Measurements from ENCODE around the gene ZNF84. TPM values are rescaled to one million over a fixed set of nuclear protein-coding genes. Genes with fewer than 3 reads are reported as not detected.
A peak's percentile ranks its signal among the peaks of the same experiment; 100 is the strongest.

Gene ZNF84
- total RNA-seq, 1 donor from 2014 or later, result 76.7 TPM

DNA sequence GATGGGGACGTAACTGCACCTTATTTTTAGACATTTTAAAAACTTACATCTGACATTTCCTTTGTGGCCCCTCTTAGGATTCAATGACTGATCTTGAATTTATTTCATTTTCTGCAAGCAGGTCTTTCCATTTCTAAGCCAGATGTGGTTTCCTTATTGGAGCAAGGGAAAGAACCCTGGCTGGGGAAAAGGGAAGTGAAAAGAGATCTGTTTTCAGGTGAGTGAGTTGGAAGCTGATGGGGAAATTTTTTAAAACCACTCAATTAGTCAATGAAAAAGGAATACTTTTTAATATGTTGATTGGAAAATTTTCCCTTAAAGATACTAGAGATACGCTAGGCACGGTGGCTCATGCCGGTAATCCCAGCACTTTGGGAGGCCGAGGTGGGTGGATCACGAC, 46.0 kb downstream of the ZNF84 start:
- Mint-ChIP-seq H3K9me3 (ENCODE audit: unreplicated experiment) (peaks cover 32% of the 10 kb centered on the region), H3K4me1 (ENCODE audit: low read depth, unreplicated experiment) (peaks cover 4% of the 10 kb centered on the region), H3K27ac (ENCODE audit: unreplicated experiment) (peak overlapping the region; percentile 23), H3K36me3 (ENCODE audit: unreplicated experiment) (peaks cover 59% of the 10 kb centered on the region), H3K27me3 (ENCODE audit: unreplicated experiment) (peaks cover 5% of the 10 kb centered on the region), H3K4me3 (ENCODE audit: unreplicated experiment) (no peak overlapping the region)
- no peak for DNase-seq
- TF ChIP-seq CTCF (IDR thresholded peaks at IDR 0.05; ENCODE audit: partially characterized antibody, unreplicated experiment), result no peak

DNA sequence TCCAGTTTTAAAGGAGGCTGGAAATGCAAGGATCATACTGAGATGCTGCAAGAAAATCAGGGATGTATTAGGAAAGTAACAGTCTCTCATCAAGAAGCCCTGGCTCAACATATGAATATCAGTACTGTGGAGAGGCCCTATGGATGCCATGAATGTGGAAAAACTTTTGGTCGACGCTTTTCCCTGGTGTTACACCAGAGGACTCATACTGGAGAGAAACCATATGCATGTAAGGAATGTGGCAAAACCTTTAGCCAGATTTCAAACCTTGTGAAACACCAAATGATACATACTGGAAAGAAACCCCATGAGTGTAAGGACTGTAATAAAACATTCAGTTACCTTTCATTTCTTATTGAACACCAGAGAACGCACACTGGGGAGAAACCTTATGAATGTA, 68.3 kb downstream of the ZNF84 start:
- no peak for TF ChIP-seq CTCF (IDR thresholded peaks at IDR 0.05; ENCODE audit: partially characterized antibody, unreplicated experiment)
- Mint-ChIP-seq H3K27me3 (ENCODE audit: unreplicated experiment) (peaks cover 8% of the 10 kb centered on the region), H3K9me3 (ENCODE audit: unreplicated experiment) (peaks cover 46% of the 10 kb centered on the region), H3K36me3 (ENCODE audit: unreplicated experiment) (peaks cover 92% of the 10 kb centered on the region), H3K4me1 (ENCODE audit: low read depth, unreplicated experiment) (no peaks in the 10 kb centered on the region), H3K27ac (ENCODE audit: unreplicated experiment) (no peak overlapping the region), H3K4me3 (ENCODE audit: unreplicated experiment) (no peak overlapping the region)
- no peak for DNase-seq

- peaks cover 45% of the 10 kb centered on the region for H3K9me3 Mint-ChIP-seq (ENCODE audit: unreplicated experiment)
- peaks cover 90% of the 10 kb centered on the region for H3K36me3 Mint-ChIP-seq (ENCODE audit: unreplicated experiment)
- peaks cover 8% of the 10 kb centered on the region for H3K27me3 Mint-ChIP-seq (ENCODE audit: unreplicated experiment)
- no peak for TF ChIP-seq CTCF (IDR thresholded peaks at IDR 0.05; ENCODE audit: partially characterized antibody, unreplicated experiment)
- no peak overlapping the region for H3K4me3 Mint-ChIP-seq (ENCODE audit: unreplicated experiment)
- DNase-seq, result no peak
- no peaks in the 10 kb centered on the region for H3K4me1 Mint-ChIP-seq (ENCODE audit: low read depth, unreplicated experiment)
- H3K27ac Mint-ChIP-seq (ENCODE audit: unreplicated experiment), result no peak overlapping the region
Observed at GRCh38 chr12:133106253-133106652, 68.9 kb downstream of the ZNF84 start.

DNA sequence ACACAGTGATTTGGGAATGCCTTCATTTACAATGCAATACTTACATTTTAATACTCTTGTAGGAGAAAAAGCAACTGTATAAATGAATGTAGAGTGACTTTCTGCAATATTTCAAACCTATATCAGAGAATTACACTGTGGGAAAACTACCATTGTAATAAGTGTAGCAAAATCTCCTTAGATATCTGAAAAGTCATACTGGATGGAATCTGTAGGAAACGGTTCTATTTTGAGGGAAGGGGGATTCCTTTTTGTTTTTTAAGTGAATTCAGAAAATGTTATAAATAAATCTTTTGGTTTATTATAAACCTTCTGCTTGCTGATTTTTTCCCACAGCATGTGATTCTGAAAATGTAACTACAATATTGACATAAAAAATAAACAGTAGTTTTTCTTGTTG, 69.8 kb downstream of the ZNF84 start:
- Mint-ChIP-seq H3K4me1 (ENCODE audit: low read depth, unreplicated experiment) (no peaks in the 10 kb centered on the region), H3K27ac (ENCODE audit: unreplicated experiment) (no peak overlapping the region), H3K4me3 (ENCODE audit: unreplicated experiment) (no peak overlapping the region), H3K36me3 (ENCODE audit: unreplicated experiment) (peaks cover 86% of the 10 kb centered on the region), H3K27me3 (ENCODE audit: unreplicated experiment) (peaks cover 9% of the 10 kb centered on the region), H3K9me3 (ENCODE audit: unreplicated experiment) (peaks cover 45% of the 10 kb centered on the region)
- no peak for TF ChIP-seq CTCF (IDR thresholded peaks at IDR 0.05; ENCODE audit: partially characterized antibody, unreplicated experiment)
- DNase-seq, result no peak

- H3K4me3 Mint-ChIP-seq (ENCODE audit: unreplicated experiment), result no peak overlapping the region
- H3K27me3 Mint-ChIP-seq (ENCODE audit: unreplicated experiment), result peaks cover 9% of the 10 kb centered on the region
- TF ChIP-seq CTCF (IDR thresholded peaks at IDR 0.05; ENCODE audit: partially characterized antibody, unreplicated experiment), result no peak
- peaks cover 83% of the 10 kb centered on the region for H3K36me3 Mint-ChIP-seq (ENCODE audit: unreplicated experiment)
- H3K9me3 Mint-ChIP-seq (ENCODE audit: unreplicated experiment), result peaks cover 50% of the 10 kb centered on the region
- no peak overlapping the region for H3K27ac Mint-ChIP-seq (ENCODE audit: unreplicated experiment)
- DNase-seq, result no peak
- no peaks in the 10 kb centered on the region for H3K4me1 Mint-ChIP-seq (ENCODE audit: low read depth, unreplicated experiment)
Observed at GRCh38 chr12:133108150-133108549, 70.8 kb downstream of the ZNF84 start.

Other genes with a start within 250 kb of the ZNF84 start
- 50.6 TPM for gene GOLGA3, start 208.6 kb upstream of the ZNF84 start, total RNA-seq (ENCODE audit: unreplicated experiment)
- gene CHFR, start 149.9 kb upstream of the ZNF84 start, total RNA-seq (ENCODE audit: unreplicated experiment), result 90.7 TPM
- gene ZNF605, start 81.2 kb upstream of the ZNF84 start, total RNA-seq (ENCODE audit: unreplicated experiment), result 21.7 TPM
- 15.9 TPM for gene ZNF26, start 51.1 kb upstream of the ZNF84 start, total RNA-seq (ENCODE audit: unreplicated experiment)
- 32.3 TPM for gene ZNF140, start 43.4 kb downstream of the ZNF84 start, total RNA-seq (ENCODE audit: unreplicated experiment)
- gene ZNF891, start 92.8 kb downstream of the ZNF84 start, total RNA-seq (ENCODE audit: unreplicated experiment), result 9.2 TPM
- gene ZNF10, start 93.1 kb downstream of the ZNF84 start, total RNA-seq (ENCODE audit: unreplicated experiment), result 29.8 TPM
- 38.0 TPM for gene ZNF268, start 144.0 kb downstream of the ZNF84 start, total RNA-seq (ENCODE audit: unreplicated experiment)
- not detected for gene ANHX, start 198.4 kb downstream of the ZNF84 start, total RNA-seq (ENCODE audit: unreplicated experiment)

Data from glutamatergic neuron (in vitro differentiated cells).